A549 (cell line): Measurements from ENCODE around the gene DCLK1. TPM values are rescaled to one million over a fixed set of nuclear protein-coding genes. Genes with fewer than 3 reads are reported as not detected.

Experiments
- ATAC-seq, 2 experiments: fragments of 200-7000 bp in 1 of 2; fragments of >200 bp in 1 of 2; cut with Nextera tagmentation in 1 of 2; cut with Tn5 transposase in 1 of 2; 3 replicates each; pipeline versions ENCODE4 v1.8.0 to v1.9.1; 2018 to 2020; ENCODE audit warnings: mild to moderate bottlenecking in 1 of 2, moderate library complexity in 1 of 2
- CTCF ChIA-PET: fragments of 300-600 bp; sonication (Branson Sonifier 250); formaldehyde crosslinking; extraction: SDS; loops from one replicate; lab custom pipeline; 2021; ENCODE audit warnings: antibody characterized with exemption, inconsistent platforms; lab: Yijun Ruan, JAX
- POLR2A ChIA-PET: fragments of 350-600 bp; formaldehyde crosslinking; extraction: SDS; loops from one replicate; lab custom pipeline; 2021; ENCODE audit warnings: antibody characterized with exemption, inconsistent platforms; lab: Yijun Ruan, JAX
- DNase-seq, 2 experiments: peaks; one replicate each; pipeline versions ENCODE4 v3.0.0 to v3.0.0-alpha.2; 2011 to 2016; ENCODE audit warnings: low read depth in 1 of 2, low spot score in 1 of 2
- FAIRE-seq: peaks from 2 replicates; lab custom pipeline; 2011; peaks lifted over from hg19 to GRCh38; lab: Jason Lieb, UNC
- H3K27ac ChIP-seq, 2 experiments: fragments of >200 bp; sonication (Bioruptor Twin); formaldehyde crosslinking; 3 replicates each; pipeline ENCODE4 v1.5.1; 2016 to 2017
- H3K4me1 ChIP-seq: fragments of >200 bp; sonication (Bioruptor Twin); formaldehyde crosslinking; 3 replicates; pipeline ENCODE4 v1.6.1; 2016
- H3K4me2 ChIP-seq: fragments of >200 bp; sonication (Bioruptor Twin); formaldehyde crosslinking; 3 replicates; pipeline ENCODE4 v1.6.1; 2016
- H3K4me3 ChIP-seq: fragments of >200 bp; sonication (Bioruptor Twin); formaldehyde crosslinking; 3 replicates; pipeline ENCODE4 v1.5.1; 2016
- H3K9me3 ChIP-seq: fragments of >200 bp; sonication (Bioruptor Twin); formaldehyde crosslinking; 3 replicates; pipeline ENCODE4 v1.6.1; 2016
- BCL3 ChIP-seq: fragments of >200 bp; sonication (Bioruptor Twin); formaldehyde crosslinking; IDR thresholded peaks from 3 replicates; pipeline ENCODE4 v1.6.1; 2016
- CBX8 ChIP-seq: fragments of 200-600 bp; sonication (generic); IDR thresholded peaks from 2 replicates; pipeline ENCODE4 v1.6.1; 2016
- EHF ChIP-seq: fragments of 250-450 bp; sonication (Bioruptor Pico); IDR thresholded peaks from 2 replicates; pipeline ENCODE4 v1.5.0; 2020; ENCODE audit warnings: mild to moderate bottlenecking
- ESRRA ChIP-seq: fragments of 150-350 bp; IDR thresholded peaks from 2 replicates; pipeline ENCODE4 v1.6.1; 2014; ENCODE audit warnings: mild to moderate bottlenecking, low read length, borderline replicate concordance
- FOSL2 ChIP-seq, 2 experiments: fragments of 450-650 bp in 1 of 2; fragments of >200 bp in 1 of 2; sonication (Bioruptor Twin) in 1 of 2; formaldehyde crosslinking; IDR thresholded peaks; 2 replicates each; pipeline versions ENCODE4 v1.5.0 to v1.6.1; 2016 to 2020; ENCODE audit warnings: mild to moderate bottlenecking in 1 of 2, moderate library complexity in 1 of 2
- HDAC2 ChIP-seq: fragments of 200-600 bp; sonication (generic); IDR thresholded peaks from 2 replicates; pipeline ENCODE4 v1.6.1; 2016
- KDM1A ChIP-seq: fragments of 200-600 bp; sonication (generic); IDR thresholded peaks from 2 replicates; pipeline ENCODE4 v1.6.1; 2016; ENCODE audit warnings: low read depth, mild to moderate bottlenecking
- MAFK ChIP-seq: fragments of 450-650 bp; IDR thresholded peaks from 2 replicates; pipeline ENCODE4 v1.6.1; 2014; ENCODE audit not compliant: partially characterized antibody
- MAZ ChIP-seq: fragments of 150-350 bp; IDR thresholded peaks from 2 replicates; pipeline ENCODE4 v1.6.1; 2014; ENCODE audit warnings: antibody characterized with exemption, low read depth, low read length, borderline replicate concordance
- NFE2L2 ChIP-seq: fragments of 150-350 bp; conservative IDR thresholded peaks from 2 replicates; pipeline ENCODE4 v1.6.1; 2014; ENCODE audit warnings: low read length
- NPAS2 ChIP-seq: fragments of 250-450 bp; sonication (Bioruptor Pico); IDR thresholded peaks from 2 replicates; pipeline ENCODE4 v1.8.0; 2022; ENCODE audit warnings: mild to moderate bottlenecking, moderate library complexity, borderline replicate concordance
- POLR2AphosphoS2 ChIP-seq: conservative IDR thresholded peaks from 2 replicates; pipeline ENCODE4 v1.6.1; 2012; ENCODE audit warnings: low read length, improper control_type of control experiment, inconsistent platforms
- RAD21 ChIP-seq, 2 experiments: fragments of >200 bp in 1 of 2; sonication (Bioruptor Twin) in 1 of 2; formaldehyde crosslinking in 1 of 2; IDR thresholded peaks in 1 of 2; conservative IDR thresholded peaks in 1 of 2; 2 replicates in 1 of 2; 3 replicates in 1 of 2; pipeline ENCODE4 v1.6.1; 2012 to 2018; ENCODE audit warnings: inconsistent platforms in 1 of 2
- RCOR1 ChIP-seq: fragments of 150-350 bp; IDR thresholded peaks from 2 replicates; pipeline ENCODE4 v1.6.1; 2014; ENCODE audit warnings: antibody characterized with exemption, low read length, low read depth
- SREBF2 ChIP-seq: fragments of 450-650 bp; IDR thresholded peaks from 2 replicates; pipeline ENCODE4 v1.6.1; 2014; ENCODE audit warnings: mild to moderate bottlenecking, moderate library complexity
- ZC3H11A ChIP-seq: fragments of 450-650 bp; IDR thresholded peaks from 2 replicates; pipeline ENCODE4 v1.6.1; 2014; ENCODE audit warnings: antibody characterized with exemption, mild to moderate bottlenecking
- WGBS: methylation state at CpG from one replicate; pipeline ENCODE4 v1.1.6; 2017; ENCODE audit errors: missing lambda C conversion rate; 5-methylcytosine and 5-hydroxymethylcytosine counted together
- polyA plus RNA-seq, 4 experiments: library from polyadenylated mRNA; depleted of rRNA in 3 of 4; stranded (reverse); fragments of >200 nt; fragmentation: RNase III in 1 of 4; extraction: RNeasy Plus Mini Kit Qiagen cat#74134 plus additional on column Dnase treatment in 1 of 4; gene quantifications; 2 replicates in 3 of 4; 3 replicates in 1 of 4; pipeline ENCODE4 v1.2.3, GENCODE V29; 2011 to 2017
- TF ChIP-seq, protein P1 (sequence below): IDR thresholded peaks from 2 replicates; pipeline ENCODE4 v1.6.1; 2012

Gene DCLK1
- polyA plus RNA-seq, 2 of the 4 experiments (the other 2 are of a cell fraction) = 0.13 to 0.21 TPM

DNA sequence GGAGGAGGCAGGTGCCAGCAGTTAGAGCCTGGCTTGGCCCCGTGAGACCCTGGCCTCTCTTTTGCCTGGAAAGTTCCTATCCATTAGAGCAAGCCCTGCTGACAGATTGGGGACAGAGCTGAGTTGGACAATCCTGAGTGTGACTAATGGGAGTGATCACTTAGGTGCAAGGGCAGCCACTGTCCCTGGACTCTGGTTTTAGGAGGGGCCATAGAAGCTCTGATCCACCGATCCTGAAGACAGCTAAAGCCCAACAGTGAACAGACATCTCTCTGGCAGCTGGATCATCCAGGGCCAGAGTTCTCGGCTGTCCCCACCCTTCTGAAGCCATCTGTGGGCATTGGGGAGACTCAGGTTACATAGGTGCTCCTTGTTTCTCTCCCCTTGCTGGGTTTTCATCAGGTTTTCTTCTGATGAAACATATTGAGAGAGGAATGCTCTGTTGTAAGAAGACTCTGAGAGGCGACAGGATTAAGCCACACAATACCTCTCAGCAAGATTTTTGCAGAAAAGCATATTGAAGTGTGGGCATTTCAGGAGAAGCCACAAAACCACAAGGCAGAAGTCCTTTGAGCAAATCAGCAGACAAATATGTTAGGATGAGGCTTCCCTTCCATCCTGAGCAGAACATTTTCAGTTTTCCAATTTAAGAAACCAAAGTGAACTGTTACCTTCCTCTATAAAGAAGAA is 366.7 kb downstream of the DCLK1 start (continued):
- TF ChIP-seq POLR2AphosphoS2 (no peak), SREBF2 (no peak)

DNA sequence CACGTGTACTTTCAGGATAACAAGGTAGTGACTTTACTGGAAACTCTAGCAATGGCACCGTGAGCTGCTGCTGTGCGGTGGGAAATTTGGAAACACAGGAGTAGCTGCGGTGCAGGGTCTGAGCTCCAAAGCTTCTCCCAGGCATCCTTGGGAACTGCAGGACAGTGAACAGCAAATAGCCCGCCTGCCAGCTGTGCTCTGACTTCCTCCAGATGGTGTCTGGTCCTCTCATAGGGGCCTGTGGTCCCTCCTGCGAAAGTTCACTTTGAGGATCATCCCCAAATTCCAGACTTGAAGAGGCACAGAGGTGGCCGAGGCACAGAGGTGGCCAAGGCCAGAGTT is 367.4 kb downstream of the DCLK1 start:
- 61% methylated on average over 4 of the region's 7 CpGs for WGBS
- POLR2A ChIA-PET = no interaction called here
- H3K27ac ChIP-seq = no peak overlapping the region

DNA sequence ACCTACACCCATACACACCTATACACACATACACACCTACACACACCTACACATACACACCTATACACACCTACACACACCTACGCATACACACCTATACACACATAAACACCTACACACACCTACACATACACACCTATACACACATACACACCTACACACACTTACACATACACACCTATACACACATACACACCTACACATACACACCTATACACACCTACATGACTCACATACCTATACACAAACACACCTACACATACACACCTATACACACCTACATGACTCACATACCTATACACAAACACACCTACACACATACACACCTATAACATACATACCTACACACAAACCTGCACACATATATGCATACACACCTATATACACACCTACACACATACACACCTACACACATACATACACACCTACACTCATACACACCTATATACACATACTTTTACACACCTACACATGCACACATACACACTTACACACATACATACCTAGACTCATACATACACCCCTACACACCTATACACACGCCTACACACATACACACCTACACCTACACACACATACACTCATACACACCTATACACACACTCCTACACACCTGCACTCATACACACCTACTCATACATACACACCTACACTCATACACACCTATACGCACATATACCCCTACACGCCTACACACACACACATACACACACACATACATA is 368.0 kb downstream of the DCLK1 start:
- POLR2A ChIA-PET = no interaction called here
- H3K9me3 ChIP-seq = no peaks in the 10 kb centered on the region
- no peak for FAIRE-seq
- ATAC-seq = no peak
- CTCF ChIA-PET = no interaction called here
- no peak overlapping the region for H3K27ac ChIP-seq
- WGBS = 70% methylated on average over 4 of the region's 4 CpGs
- H3K4me2 ChIP-seq = no peak overlapping the region
- no peak for DNase-seq
- no peak overlapping the region for H3K4me3 ChIP-seq
- TF ChIP-seq HDAC2 = no peak
- H3K4me1 ChIP-seq = no peaks in the 10 kb centered on the region

More for the DNA sequence above, 367.4 kb downstream of the DCLK1 start:
- TF ChIP-seq NFE2L2 = no peak
- TF ChIP-seq NPAS2 (CRISPR knock-in tag) = no peak
- TF ChIP-seq EHF (CRISPR knock-in tag) = no peak
- TF ChIP-seq KDM1A = no peak
- no peak for TF ChIP-seq RCOR1
- TF ChIP-seq MAFK = no peak
- TF ChIP-seq MAZ = no peak
- no peak for TF ChIP-seq SREBF2
- TF ChIP-seq, protein P1, sequence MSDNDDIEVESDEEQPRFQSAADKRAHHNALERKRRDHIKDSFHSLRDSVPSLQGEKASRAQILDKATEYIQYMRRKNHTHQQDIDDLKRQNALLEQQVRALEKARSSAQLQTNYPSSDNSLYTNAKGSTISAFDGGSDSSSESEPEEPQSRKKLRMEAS = no peak
- no peak for TF ChIP-seq RAD21 (conservative IDR thresholded peaks at IDR 0.05 in 1 of 2, IDR thresholded peaks at IDR 0.05 in 1 of 2)
- TF ChIP-seq FOSL2 (IDR thresholded peaks at IDR 0.05) = no peak
- no peak for TF ChIP-seq FOSL2 (CRISPR knock-in tag; IDR thresholded peaks at IDR 0.05)
- no peak for TF ChIP-seq BCL3
- TF ChIP-seq ZC3H11A = no peak
- no peak for TF ChIP-seq ESRRA
- Histone ChIP-seq H3K4me2 (no peak overlapping the region), H3K4me3 (no peak overlapping the region), H3K9me3 (no peaks in the 10 kb centered on the region), H3K4me1 (no peaks in the 10 kb centered on the region)
- CTCF ChIA-PET = no interaction called here
- FAIRE-seq (no peak), ATAC-seq (no peak), DNase-seq (no peak)

GRCh38 chr13:35761440-35762252 is 369.5 kb downstream of the DCLK1 start:
- H3K4me3 ChIP-seq = no peak overlapping the region
- TF ChIP-seq KDM1A (no peak), CBX8 (no peak)
- no peak overlapping the region for H3K4me2 ChIP-seq
- H3K4me1 ChIP-seq = no peaks in the 10 kb centered on the region
- WGBS = 54% methylated on average over 2 of the region's 2 CpGs
- H3K9me3 ChIP-seq = no peaks in the 10 kb centered on the region
- ChIA-PET POLR2A (no interaction called here), CTCF (interaction anchor here (1.0 kb wide), 1 partner anchor 19 kb away, joined by 3 read pairs; no protein-coding TSS in a partner anchor)
- ATAC-seq = no peak
- no peak overlapping the region for H3K27ac ChIP-seq
- FAIRE-seq = no peak
- no peak for DNase-seq
